HL-60 (cell line): ENCODE data around the gene NR4A1.

ENCODE experiments used
- GABPA ChIP-seq: IDR thresholded peaks from 2 replicates; pipeline ENCODE4 v1.6.1; 2012; ENCODE audit warnings: low read depth
- POLR2AphosphoS5 ChIP-seq: IDR thresholded peaks from 2 replicates; pipeline ENCODE4 v1.6.1; 2012; ENCODE audit warnings: low read depth

GRCh38 chr12:52054833-52055730, 3.8 kb downstream of the NR4A1 start:
- TF ChIP-seq POLR2AphosphoS5 (no peak), GABPA (no peak)
